SK-N-SH (cell line): Measurements from ENCODE around the gene TNFRSF12A. TPM values are rescaled to one million over a fixed set of nuclear protein-coding genes. Genes with fewer than 3 reads are reported as not detected.

Source experiments
- CTCF ChIA-PET: fragments of 300-600, 350-600 bp; formaldehyde crosslinking; extraction: SDS; loops from one replicate; lab custom pipeline; 2021; lab: Yijun Ruan, JAX
- POLR2A ChIA-PET: fragments of 350-600 bp; sonication (Branson Sonifier 250); formaldehyde crosslinking; extraction: SDS; loops from one replicate; lab custom pipeline; 2020; ENCODE audit warnings: antibody characterized with exemption, inconsistent platforms; lab: Yijun Ruan, JAX
- DNase-seq: peaks from one replicate; pipeline ENCODE4 v3.0.0; 2012
- H2AFZ ChIP-seq: fragments of 200-600 bp; sonication (generic); 2 replicates; pipeline ENCODE4 v1.8.1; 2016; ENCODE audit warnings: antibody characterized with exemption, mild to moderate bottlenecking, low read depth
- H3F3A ChIP-seq: fragments of 200-600 bp; sonication (generic); replicated peaks from 2 replicates; pipeline ENCODE3; 2016; ENCODE audit warnings: antibody characterized with exemption, mild to moderate bottlenecking; ENCODE audit not compliant: insufficient read depth
- H3K27ac ChIP-seq, 2 experiments: fragments of 200-500 bp in 1 of 2; fragments of 200-600 bp in 1 of 2; sonication (Bioruptor generic) in 1 of 2; sonication (generic), shearing (Covaris generic) in 1 of 2; 2 replicates each; pipeline versions ENCODE4 v1.5.1 to v1.6.1; 2014 to 2016; ENCODE audit warnings: low read depth in 2 of 2, inconsistent platforms in 1 of 2, low read length in 1 of 2, mild to moderate bottlenecking in 1 of 2, mixed read lengths in 1 of 2
- H3K27me3 ChIP-seq: fragments of 200-600 bp; sonication (generic), shearing (Covaris generic); 2 replicates; pipeline ENCODE4 v1.6.1; 2016; ENCODE audit warnings: mixed run types; ENCODE audit not compliant: insufficient read depth
- H3K36me3 ChIP-seq, 2 experiments: fragments of 200-500 bp in 1 of 2; fragments of 200-600 bp in 1 of 2; sonication (Bioruptor generic) in 1 of 2; sonication (generic) in 1 of 2; replicated peaks in 1 of 2; 2 replicates each; pipeline versions ENCODE3 to v1.5.1; 2014 to 2016; ENCODE audit warnings: low read length in 1 of 2, mild to moderate bottlenecking in 1 of 2; ENCODE audit not compliant: insufficient read depth in 2 of 2, control insufficient read depth in 1 of 2
- H3K4me1 ChIP-seq, 2 experiments: fragments of 200-500 bp in 1 of 2; fragments of 200-600 bp in 1 of 2; sonication (Bioruptor generic) in 1 of 2; sonication (generic), shearing (Covaris generic) in 1 of 2; 2 replicates each; pipeline versions ENCODE4 v1.5.1 to v1.6.1; 2014 to 2016; ENCODE audit warnings: low read depth in 1 of 2, low read length in 1 of 2, mixed run types in 1 of 2; ENCODE audit not compliant: insufficient read depth in 2 of 2, control insufficient read depth in 1 of 2
- H3K4me2 ChIP-seq: fragments of 200-600 bp; sonication (generic), shearing (Covaris generic); 2 replicates; pipeline ENCODE4 v1.6.1; 2017; ENCODE audit warnings: mixed run types
- H3K4me3 ChIP-seq, 2 experiments: fragments of 200-500 bp in 1 of 2; fragments of 200-600 bp in 1 of 2; sonication (Bioruptor generic) in 1 of 2; sonication (generic), shearing (Covaris generic) in 1 of 2; 2 replicates each; pipeline versions ENCODE4 v1.5.1 to v1.8.1; 2014 to 2016; ENCODE audit warnings: low read depth in 2 of 2, inconsistent platforms in 1 of 2, low read length in 1 of 2, mild to moderate bottlenecking in 1 of 2, mixed read lengths in 1 of 2, moderate library complexity in 1 of 2
- H3K79me2 ChIP-seq: fragments of 200-600 bp; sonication (generic); 2 replicates; pipeline ENCODE4 v1.8.1; 2017; ENCODE audit warnings: mild to moderate bottlenecking; ENCODE audit not compliant: insufficient read depth
- H3K9ac ChIP-seq: fragments of 200-600 bp; sonication (generic); 2 replicates; pipeline ENCODE4 v1.6.1; 2017; ENCODE audit warnings: mixed run types
- H3K9me2 ChIP-seq: fragments of 200-600 bp; sonication (generic); 2 replicates; pipeline ENCODE4 v1.6.1; 2017; ENCODE audit warnings: mixed run types
- H3K9me3 ChIP-seq: fragments of 200-600 bp; sonication (generic); 2 replicates; pipeline ENCODE4 v1.6.1; 2017; ENCODE audit warnings: mixed run types, mild to moderate bottlenecking, moderate library complexity
- H4K20me1 ChIP-seq: fragments of 200-600 bp; sonication (generic); 2 replicates; pipeline ENCODE4 v1.6.1; 2017; ENCODE audit warnings: mild to moderate bottlenecking, mixed run types; ENCODE audit not compliant: insufficient read depth
- CHD2 ChIP-seq: fragments of 150-350 bp; IDR thresholded peaks from 2 replicates; pipeline ENCODE4 v1.6.1; 2018; ENCODE audit warnings: low read length; ENCODE audit not compliant: partially characterized antibody
- ELF1 ChIP-seq: IDR thresholded peaks from 2 replicates; pipeline ENCODE4 v1.4.0; 2012
- EP300 ChIP-seq, 2 experiments: IDR thresholded peaks; 2 replicates each; pipeline versions ENCODE4 v1.4.0 to v1.6.1; 2012; ENCODE audit warnings: borderline replicate concordance in 1 of 2, low read depth in 1 of 2, low read length in 1 of 2
- EZH2phosphoT487 ChIP-seq: fragments of 200-600 bp; sonication (generic); IDR thresholded peaks from 2 replicates; pipeline ENCODE4 v1.6.1; 2017; ENCODE audit warnings: low read depth, mixed run types, mild to moderate bottlenecking, antibody characterized with exemption, moderate library complexity, borderline replicate concordance
- FOXJ3 ChIP-seq: sonication (generic); formaldehyde crosslinking; IDR thresholded peaks from 2 replicates; pipeline ENCODE4 v1.5.1; 2020; ENCODE audit warnings: mild to moderate bottlenecking, missing genetic modification reagents
- FOXM1 ChIP-seq: IDR thresholded peaks from 2 replicates; pipeline ENCODE4 v1.4.0; 2012; ENCODE audit warnings: low read depth, mild to moderate bottlenecking
- GATA2 ChIP-seq: sonication (generic); formaldehyde crosslinking; IDR thresholded peaks from 2 replicates; pipeline ENCODE4 v1.5.0; 2020; ENCODE audit warnings: mild to moderate bottlenecking, missing genetic modification reagents
- IRF3 ChIP-seq: fragments of 150-350 bp; IDR thresholded peaks from 2 replicates; pipeline ENCODE4 v1.6.1; 2016; ENCODE audit warnings: mild to moderate bottlenecking, low read depth, low read length
- JUND ChIP-seq: IDR thresholded peaks from 2 replicates; pipeline ENCODE4 v1.4.0; 2012
- NRF1 ChIP-seq: IDR thresholded peaks from 2 replicates; pipeline ENCODE4 v1.6.1; 2012; ENCODE audit warnings: low read depth, mild to moderate bottlenecking, low read length
- PBX3 ChIP-seq: IDR thresholded peaks from 2 replicates; pipeline ENCODE4; 2012
- RAD21 ChIP-seq: IDR thresholded peaks from 2 replicates; pipeline ENCODE4 v1.6.1; 2012; ENCODE audit warnings: mild to moderate bottlenecking, low read length
- REST ChIP-seq: IDR thresholded peaks from 2 replicates; pipeline ENCODE4 v1.6.1; 2012; ENCODE audit warnings: mild to moderate bottlenecking, low read depth, low read length, moderate library complexity
- RFX5 ChIP-seq: IDR thresholded peaks from 2 replicates; pipeline ENCODE4 v1.6.1; 2012; ENCODE audit warnings: mild to moderate bottlenecking, improper control_type of control experiment, low read length
- SMC3 ChIP-seq: IDR thresholded peaks from 2 replicates; pipeline ENCODE4 v1.6.1; 2012; ENCODE audit warnings: low read depth, low read length, improper control_type of control experiment
- USF1 ChIP-seq: IDR thresholded peaks from 2 replicates; pipeline ENCODE4 v1.4.0; 2012; ENCODE audit warnings: low read depth, borderline replicate concordance
- WGBS: methylation state at CpG from one replicate; pipeline ENCODE4 v1.1.6; 2017; ENCODE audit warnings: low lambda C conversion rate; 5-methylcytosine and 5-hydroxymethylcytosine counted together
- polyA plus RNA-seq, 3 experiments: library from polyadenylated mRNA; depleted of rRNA; stranded (reverse); fragments of >200 nt; gene quantifications; 2 replicates each; pipeline ENCODE4 v1.2.3, GENCODE V29; 2012

The TNFRSF12A gene
- polyA plus RNA-seq, 1 of the 3 experiments (the other 2 are of a cell fraction), result 374 TPM

- Histone ChIP-seq H3K27me3 (peaks cover 10% of the 10 kb centered on the region), H3K4me2 (no peak overlapping the region), H3K36me3 (no peaks in the 10 kb centered on the region), H3K27ac (no peak overlapping the region), H3K9ac (no peak overlapping the region), H2AFZ (no peak overlapping the region), H3F3A (no peaks in the 10 kb centered on the region), H3K79me2 (no peaks in the 10 kb centered on the region), H3K9me3 (no peaks in the 10 kb centered on the region), H3K4me1 (no peaks in the 10 kb centered on the region; a peak in 1 of 4 replicates), H3K4me3 (no peak overlapping the region), H3K9me2 (no peaks in the 10 kb centered on the region), H4K20me1 (no peaks in the 10 kb centered on the region)
- POLR2A ChIA-PET, result no interaction called here
- CTCF ChIA-PET, result interaction anchor here (2.9 kb wide), 1 partner anchor 12 kb away, joined by 12 read pairs; no protein-coding TSS in a partner anchor
- no peak for TF ChIP-seq EZH2phosphoT487
- TF ChIP-seq REST, result no peak
- TF ChIP-seq IRF3, result no peak
- no peak for TF ChIP-seq CHD2
- no peak for TF ChIP-seq PBX3
- no peak for TF ChIP-seq EP300 (IDR thresholded peaks at IDR 0.05; ENCODE audit: borderline replicate concordance in 1 of 2, low read depth in 1 of 2, low read length in 1 of 2)
- no peak for TF ChIP-seq RAD21
- no peak for TF ChIP-seq RFX5
- no peak for TF ChIP-seq FOXM1
- no peak for TF ChIP-seq ELF1
- no peak for TF ChIP-seq JUND
- no peak for TF ChIP-seq USF1
- TF ChIP-seq FOXJ3 (CRISPR knock-in tag), result no peak
- TF ChIP-seq NRF1, result no peak
- no peak for TF ChIP-seq SMC3
- TF ChIP-seq GATA2 (CRISPR knock-in tag), result no peak
- 85% methylated on average over 6 of the region's 9 CpGs for WGBS
- DNase-seq, result no peak
These were observed 50.5 kb downstream of the TNFRSF12A start for GRCh38 chr16:3070608-3071111.
